GM12878 (cell line): ENCODE results near the gene CCT6B. TPM values are rescaled to one million over a fixed set of nuclear protein-coding genes. Genes with fewer than 3 reads are reported as not detected.

Experiments used
- ATAC-seq: fragments of 200-7000 bp; cut with Tn5 transposase; 3 replicates; pipeline ENCODE4 v1.9.1; 2020; ENCODE audit warnings: mild to moderate bottlenecking, moderate library complexity
- BruUV-seq: library from RNA; stranded (reverse); fragments of 400-500 nt; replicated peaks from 2 replicates; lab custom pipeline; 2021; lab: Mats Ljungman, UMichigan
- CTCF ChIA-PET: fragments of 300-600 bp; sonication (Branson Sonifier 250); formaldehyde crosslinking; extraction: SDS; loops from one replicate; lab custom pipeline; 2021; ENCODE audit warnings: inconsistent platforms; lab: Yijun Ruan, JAX
- POLR2A ChIA-PET: fragments of 350-600 bp; formaldehyde crosslinking; extraction: SDS; loops from one replicate; lab custom pipeline; 2021; ENCODE audit warnings: inconsistent platforms; lab: Charles Lee
- RAD21 ChIA-PET: fragments of 300-600 bp; sonication (Branson Sonifier 250); formaldehyde crosslinking; loops from one replicate; lab custom pipeline; 2023; ENCODE audit warnings: antibody characterized with exemption; ENCODE audit not compliant: unreplicated experiment; lab: Charles Lee
- SMC1A ChIA-PET: fragments of 300-600 bp; sonication (Branson Sonifier 250); formaldehyde crosslinking; loops from one replicate; lab custom pipeline; 2023; ENCODE audit not compliant: unreplicated experiment, uncharacterized antibody; lab: Charles Lee
- DNase-seq: peaks from one replicate; pipeline ENCODE4 v3.0.0-alpha.2; 2011; ENCODE audit warnings: low read depth, low spot score
- FAIRE-seq: peaks from 3 replicates; lab custom pipeline; 2011; peaks lifted over from hg19 to GRCh38; lab: Jason Lieb, UNC
- H2AFZ ChIP-seq: 2 replicates; pipeline ENCODE4 v1.6.0; 2011; ENCODE audit warnings: low read depth, low read length, control low read depth; ENCODE audit not compliant: control insufficient read depth
- H3K27ac ChIP-seq: 2 replicates; pipeline ENCODE4 v1.5.1; 2011; ENCODE audit warnings: control low read depth; ENCODE audit not compliant: control insufficient read depth, insufficient read depth
- H3K27me3 ChIP-seq, 2 experiments: replicated peaks in 1 of 2; 2 replicates each; pipeline versions ENCODE4 v1.6.0 to v1.6.1; 2011; ENCODE audit warnings: low read length in 1 of 2; ENCODE audit not compliant: control insufficient read depth in 2 of 2, insufficient read depth in 2 of 2
- H3K36me3 ChIP-seq, 2 experiments: 2 replicates each; pipeline ENCODE4 v1.5.1; 2011; ENCODE audit warnings: low read length in 1 of 2; ENCODE audit not compliant: control insufficient read depth in 2 of 2, insufficient read depth in 2 of 2
- H3K4me1 ChIP-seq: 2 replicates; pipeline ENCODE4 v1.6.1; 2011; ENCODE audit warnings: mild to moderate bottlenecking, low read length, moderate library complexity, mixed read lengths; ENCODE audit not compliant: control insufficient read depth, insufficient read depth
- H3K4me2 ChIP-seq: 2 replicates; pipeline ENCODE4 v1.6.0; 2011; ENCODE audit warnings: control low read depth; ENCODE audit not compliant: control insufficient read depth, insufficient read depth
- H3K4me3 ChIP-seq: fragments of 200-600 bp; sonication (generic); 2 replicates; pipeline ENCODE4 v1.5.1; 2016
- H3K79me2 ChIP-seq: 2 replicates; pipeline ENCODE4 v1.6.0; 2011; ENCODE audit warnings: low read length; ENCODE audit not compliant: control insufficient read depth, insufficient read depth
- H3K9ac ChIP-seq: 2 replicates; pipeline ENCODE4 v1.8.0; 2011; ENCODE audit warnings: low read length, control low read depth, mixed read lengths; ENCODE audit not compliant: control insufficient read depth, insufficient read depth
- H3K9me3 ChIP-seq: replicated peaks from 3 replicates; pipeline ENCODE4 v1.5.1; 2011; ENCODE audit warnings: mild to moderate bottlenecking, low read length; ENCODE audit not compliant: control insufficient read depth, insufficient read depth
- H4K20me1 ChIP-seq: 2 replicates; pipeline ENCODE4 v1.6.0; 2011; ENCODE audit not compliant: control insufficient read depth, insufficient read depth
- E4F1 ChIP-seq: fragments of 450-650 bp; IDR thresholded peaks from 2 replicates; pipeline ENCODE4 v1.6.1; 2018; ENCODE audit warnings: borderline replicate concordance, mild to moderate bottlenecking; ENCODE audit not compliant: partially characterized antibody
- ELK1 ChIP-seq: IDR thresholded peaks from 2 replicates; pipeline ENCODE4 v1.6.1; 2012; ENCODE audit warnings: low read depth, low read length, improper control_type of control experiment
- GABPA ChIP-seq: IDR thresholded peaks from 2 replicates; pipeline ENCODE4 v1.6.1; 2014; ENCODE audit warnings: antibody characterized with exemption, low read depth, mild to moderate bottlenecking, inconsistent platforms
- JUND ChIP-seq: IDR thresholded peaks from 2 replicates; pipeline ENCODE4 v1.6.1; 2012; ENCODE audit warnings: low read depth, mild to moderate bottlenecking, low read length, improper control_type of control experiment, moderate library complexity
- NFYB ChIP-seq: IDR thresholded peaks from 2 replicates; pipeline ENCODE4 v1.6.1; 2011; ENCODE audit warnings: low read depth, mild to moderate bottlenecking, low read length, improper control_type of control experiment, moderate library complexity; ENCODE audit not compliant: insufficient read depth
- PML ChIP-seq: IDR thresholded peaks from 2 replicates; pipeline ENCODE4 v1.6.1; 2012; ENCODE audit warnings: low read length, inconsistent platforms
- POU2F2 ChIP-seq: IDR thresholded peaks from 3 replicates; pipeline ENCODE4 v1.6.1; 2011; ENCODE audit warnings: low read depth, mild to moderate bottlenecking, low read length, borderline replicate concordance
- RAD21 ChIP-seq: IDR thresholded peaks from 2 replicates; pipeline ENCODE4 v1.6.1; 2011; ENCODE audit warnings: mild to moderate bottlenecking, low read depth, low read length, moderate library complexity; ENCODE audit not compliant: insufficient read depth
- SP1 ChIP-seq: IDR thresholded peaks from one replicate; pipeline ENCODE4 v1.6.1; 2011; ENCODE audit warnings: low read depth, low read length
- STAT3 ChIP-seq: IDR thresholded peaks from 2 replicates; pipeline ENCODE4 v1.6.1; 2011; ENCODE audit warnings: low read depth, low read length, improper control_type of control experiment
- TBL1XR1 ChIP-seq: IDR thresholded peaks from 2 replicates; pipeline ENCODE4 v1.6.1; 2012; ENCODE audit warnings: low read depth, low read length, improper control_type of control experiment
- ZNF207 ChIP-seq: fragments of 450-650 bp; IDR thresholded peaks from 2 replicates; pipeline ENCODE4 v1.6.1; 2014; ENCODE audit warnings: antibody characterized with exemption, mild to moderate bottlenecking, borderline replicate concordance
- ZNF592 ChIP-seq: fragments of 450-650 bp; IDR thresholded peaks from 2 replicates; pipeline ENCODE4 v1.6.1; 2017; ENCODE audit warnings: mild to moderate bottlenecking, moderate library complexity
- WGBS: methylation state at CpG from one replicate; pipeline ENCODE4 v1.1.6; 2016; ENCODE audit warnings: low lambda C conversion rate; ENCODE audit not compliant: insufficient replicate concordance, insufficient coverage; ENCODE audit errors: missing lambda C conversion rate; 5-methylcytosine and 5-hydroxymethylcytosine counted together
- in situ Hi-C: fragments of 300-500 bp; cut with MboI; formaldehyde crosslinking; loops from 9 replicates; pipeline ENCODE4 v1.14.3; 2018; ENCODE audit warnings: mixed read lengths
- intact Hi-C: fragments of 100-400 bp; cut with micrococcal nuclease; formaldehyde crosslinking; loops from one replicate; pipeline ENCODE4 v1.14.2; 2022; ENCODE audit not compliant: unreplicated experiment
- polyA plus RNA-seq, 11 experiments: library from polyadenylated mRNA; depleted of rRNA in 4 of 11; unstranded in 6 of 11; stranded (reverse) in 5 of 11; fragments of >200 nt; fragmentation: Nextera tagmentation in 4 of 11; fragmentation: Illumina TruSeq in 1 of 11; extraction: Ambion mirVana in 4 of 11; extraction: Trizol in 1 of 11; gene quantifications; 1 replicate in 1 of 11; 2 replicates in 10 of 11; pipeline versions ENCODE4 v1.2.1 to v1.2.3, GENCODE V29; 2011 to 2016; ENCODE audit warnings: inconsistent platforms in 2 of 11, missing spikeins in 2 of 11, low read depth in 1 of 11
- total RNA-seq, 4 experiments: library from RNA; depleted of rRNA in 3 of 4; stranded (reverse); fragments of >200 nt in 3 of 4; fragmentation: Illumina TruSeq in 1 of 4; extraction: Trizol in 1 of 4; gene quantifications; 2 replicates each; pipeline versions ENCODE4 v1.2.1 to v1.2.3, GENCODE V29; 2013 to 2021

The CCT6B gene
- total and polyA plus RNA-seq, 10 of the 15 experiments (the other 5 are each of a cell fraction or from before 2014, with no cell fraction given) = 1.6 to 6.1 (median 2.6) TPM

GRCh38 chr17:34993031-34993430, 31.8 kb upstream of the CCT6B start:
- ChIA-PET SMC1A (interaction anchor here (2.4 kb wide), 1 partner anchor 125 kb away, joined by 10 read pairs; no protein-coding TSS in a partner anchor), POLR2A (interaction anchor here (1.5 kb wide), 1 partner anchor 13 kb away, joined by 4 read pairs; the partner anchor contains the start of gene LIG3)
- in situ Hi-C loops = no loop called here

More at GRCh38 chr17:34993031-34993430, 31.8 kb upstream of the CCT6B start:
- TF ChIP-seq RAD21 (no peak), JUND (no peak), POU2F2 (no peak), ZNF592 (no peak), TBL1XR1 (no peak), E4F1 (no peak), PML (no peak), NFYB (no peak), ZNF207 (no peak), SP1 (no peak), GABPA (no peak), STAT3 (no peak), ELK1 (no peak)
- ATAC-seq (no peak), DNase-seq (no peak), FAIRE-seq (no peak)
- Histone ChIP-seq H3K36me3 (peaks cover 18 to 25% of the 10 kb centered on the region in 2 experiments; a peak in 3 of 4 replicates), H3K4me2 (no peak overlapping the region), H4K20me1 (no peaks in the 10 kb centered on the region), H3K4me1 (peaks cover 3% of the 10 kb centered on the region; the same call in 1 of the 2 replicates), H3K79me2 (no peaks in the 10 kb centered on the region), H3K4me3 (no peak overlapping the region), H3K9me3 (no peaks in the 10 kb centered on the region), H3K27ac (no peak overlapping the region), H3K27me3 (no peaks in the 10 kb centered on the region), H3K9ac (no peak overlapping the region), H2AFZ (no peak overlapping the region)
- BruUV-seq = no TSS peak
- ChIA-PET CTCF (interaction anchor here (1.1 to 9.8 kb wide), 2 partner anchors 97 to 125 kb away, joined by 4 to 149 read pairs; partner anchors contain the start of genes FNDC8 and RAD51D), RAD21 (no interaction called here)
- 92% methylated on average over 2 of the region's 2 CpGs for whole genome bisulfite sequencing
- intact Hi-C loops = no loop called here
